IPS-NIHi7 (cell line): ENCODE data around the gene TNS1.
A peak's percentile ranks its signal among the peaks of the same experiment; 100 is the strongest.
"Not testable (repeated sequence)": the region's sequence is repeated elsewhere in the genome, so short reads cannot be mapped to it uniquely, and the experiment has no call there.

Experiments used
- DNase-seq: peaks from one replicate; pipeline ENCODE4 v3.0.0; 2012; ENCODE audit warnings: mixed read lengths; ENCODE audit errors: extremely low spot score

Gene TNS1

GRCh38 chr2:218002845-218003180 is at the start of gene TNS1:
TNS1 (minus strand) TSS chr2:218002995; CDS start chr2:218002872, 123 bp downstream.
- no peak for DNase-seq

GRCh38 chr2:218051903-218052302 is 49.1 kb upstream of the TNS1 start:
- DNase-seq, result no peak

GRCh38 chr2:218047536-218048225 is 44.9 kb upstream of the TNS1 start:
- no peak for DNase-seq

GRCh38 chr2:218046238-218046637 is 43.4 kb upstream of the TNS1 start:
- DNase-seq, result no peak

GRCh38 chr2:218044599-218044998 is 41.8 kb upstream of the TNS1 start:
- DNase-seq, result not testable (repeated sequence)

GRCh38 chr2:218043701-218044109 is 40.9 kb upstream of the TNS1 start:
- no peak for DNase-seq

GRCh38 chr2:218043100-218043499 is 40.3 kb upstream of the TNS1 start:
- DNase-seq, result no peak

- no peak for DNase-seq
Observed at GRCh38 chr2:218041302-218042168, 38.7 kb upstream of the TNS1 start.

GRCh38 chr2:218040883-218041282 is 38.1 kb upstream of the TNS1 start:
- DNase-seq, result no peak

- no peak for DNase-seq
Observed at GRCh38 chr2:218039171-218039570, 36.4 kb upstream of the TNS1 start.

GRCh38 chr2:218036371-218036770 is 33.6 kb upstream of the TNS1 start:
- DNase-seq, result peak; percentile 10

GRCh38 chr2:218035463-218036100 is 32.8 kb upstream of the TNS1 start:
- DNase-seq, result no peak

GRCh38 chr2:218034497-218035213 is 31.9 kb upstream of the TNS1 start:
- DNase-seq, result peak; percentile 65

GRCh38 chr2:218033590-218034496 is 31.0 kb upstream of the TNS1 start:
- DNase-seq, result peak; percentile 54

GRCh38 chr2:218033208-218033589 is 30.4 kb upstream of the TNS1 start:
- DNase-seq, result peak; percentile 6

- DNase-seq, result peak; percentile 7
Observed at GRCh38 chr2:218032336-218033171, 29.8 kb upstream of the TNS1 start.

- DNase-seq, result peak; percentile 7
Observed at GRCh38 chr2:218031771-218032257, 29.0 kb upstream of the TNS1 start.

- no peak for DNase-seq
Observed at GRCh38 chr2:218031261-218031660, 28.5 kb upstream of the TNS1 start.

GRCh38 chr2:218030409-218031195 is 27.8 kb upstream of the TNS1 start:
- DNase-seq, result peak; percentile 9
